Keratinocyte (primary cell): ENCODE measurements around the gene ADGRD1. TPM values are rescaled to one million over a fixed set of nuclear protein-coding genes. Genes with fewer than 3 reads are reported as not detected.

Experiments used
- DNase-seq: peaks from one replicate; pipeline ENCODE4 v3.0.0-alpha.2; 2011; ENCODE audit warnings: low read depth, missing footprints, low spot score
- FAIRE-seq: peaks from 2 replicates; lab custom pipeline; 2011; peaks lifted over from hg19 to GRCh38; lab: Jason Lieb, UNC
- H2AFZ ChIP-seq: 2 replicates; pipeline ENCODE4 v1.6.0; 2012; ENCODE audit warnings: low read length, control low read depth, inconsistent platforms; ENCODE audit not compliant: control insufficient read depth
- H3K27ac ChIP-seq: 2 replicates; pipeline ENCODE4 v1.5.1; 2011; ENCODE audit warnings: low read length; ENCODE audit not compliant: control insufficient read depth, insufficient read depth
- H3K27me3 ChIP-seq: 3 replicates; pipeline ENCODE4 v1.6.0; 2011; ENCODE audit warnings: low read length; ENCODE audit not compliant: control insufficient read depth, insufficient read depth; ENCODE audit errors: extremely low read depth
- H3K36me3 ChIP-seq, 2 experiments: 2 replicates in 1 of 2; 3 replicates in 1 of 2; pipeline ENCODE4 v1.5.1; 2011; ENCODE audit warnings: low read length in 2 of 2, mild to moderate bottlenecking in 1 of 2; ENCODE audit not compliant: control insufficient read depth in 2 of 2, insufficient read depth in 2 of 2; ENCODE audit errors: extremely low read depth in 1 of 2
- H3K4me1 ChIP-seq: 3 replicates; pipeline ENCODE4 v1.5.1; 2011; ENCODE audit warnings: low read length; ENCODE audit not compliant: control insufficient read depth, insufficient read depth; ENCODE audit errors: extremely low read depth
- H3K4me2 ChIP-seq: 3 replicates; pipeline ENCODE4 v1.6.0; 2011; ENCODE audit warnings: low read depth, low read length; ENCODE audit not compliant: control insufficient read depth, insufficient read depth; ENCODE audit errors: extremely low read depth
- H3K4me3 ChIP-seq, 3 experiments: fragments of 200-600 bp in 1 of 3; sonication (generic) in 1 of 3; 2 replicates in 2 of 3; 3 replicates in 1 of 3; pipeline ENCODE4 v1.5.1; 2011 to 2016; ENCODE audit warnings: low read length in 3 of 3, mild to moderate bottlenecking in 3 of 3, control low read depth in 2 of 3, inconsistent platforms in 1 of 3, low read depth in 1 of 3, mixed read lengths in 1 of 3, mixed run types in 1 of 3, moderate library complexity in 1 of 3; ENCODE audit not compliant: control insufficient read depth in 2 of 3, insufficient read depth in 2 of 3; ENCODE audit errors: extremely low read depth in 1 of 3
- H3K79me2 ChIP-seq: 2 replicates; pipeline ENCODE4 v1.6.0; 2012; ENCODE audit warnings: low read length; ENCODE audit not compliant: control insufficient read depth, insufficient read depth
- H3K9ac ChIP-seq: 3 replicates; pipeline ENCODE4 v1.6.0; 2011; ENCODE audit warnings: low read length; ENCODE audit not compliant: control insufficient read depth, insufficient read depth; ENCODE audit errors: extremely low read depth
- H3K9me1 ChIP-seq: 3 replicates; pipeline ENCODE4 v1.6.0; 2011; ENCODE audit warnings: low read length; ENCODE audit not compliant: control insufficient read depth, insufficient read depth; ENCODE audit errors: extremely low read depth
- H3K9me3 ChIP-seq: 2 replicates; pipeline ENCODE4 v1.5.1; 2012; ENCODE audit warnings: low read depth, low read length; ENCODE audit not compliant: control insufficient read depth
- H4K20me1 ChIP-seq: 3 replicates; pipeline ENCODE4 v1.6.0; 2011; ENCODE audit warnings: low read length; ENCODE audit not compliant: control insufficient read depth, insufficient read depth; ENCODE audit errors: extremely low read depth
- EZH2 ChIP-seq: IDR thresholded peaks from one replicate; pipeline ENCODE4 v1.6.1; 2012; ENCODE audit warnings: inconsistent platforms, mild to moderate bottlenecking, low read length, moderate library complexity
- dilution Hi-C: fragments of 300-500 bp; cut with MboI; formaldehyde crosslinking; loops from one replicate; pipeline ENCODE4 v1.7.0; 2020; ENCODE audit warnings: low sequenced_read_pairs; ENCODE audit not compliant: extremely low pct_ligation_motif_present
- polyA plus RNA-seq, 5 experiments: library from polyadenylated mRNA; depleted of rRNA in 3 of 5; stranded (reverse) in 3 of 5; stranded (forward) in 1 of 5; unstranded in 1 of 5; fragments of >200 nt; gene quantifications; 1 replicate in 1 of 5; 2 replicates in 3 of 5; 3 replicates in 1 of 5; pipeline versions ENCODE4 v1.2.1 to v1.2.3, GENCODE V29; 2011 to 2012; ENCODE audit warnings: missing spikeins in 2 of 5, low read depth in 1 of 5, low replicate concordance in 1 of 5
- TF ChIP-seq, protein P1 (sequence below), 3 experiments: IDR thresholded peaks in 1 of 3; conservative IDR thresholded peaks in 1 of 3; optimal IDR thresholded peaks in 1 of 3; 2 replicates in 2 of 3; 3 replicates in 1 of 3; pipeline versions ENCODE3 to v1.5.1; 2011; ENCODE audit warnings: low read length in 3 of 3, mild to moderate bottlenecking in 3 of 3, moderate library complexity in 2 of 3, control low read depth in 1 of 3, inconsistent platforms in 1 of 3; ENCODE audit not compliant: insufficient read depth in 2 of 3; ENCODE audit errors: extremely low read depth in 1 of 3

The ADGRD1 gene
- polyA plus RNA-seq, 1 donor (not counting 4 experiments of a cell fraction or from before 2014, with no cell fraction given) = not detected

- no peaks in the 10 kb centered on the region for H3K79me2 ChIP-seq
- H4K20me1 ChIP-seq = no peaks in the 10 kb centered on the region
- H3K9ac ChIP-seq = no peak overlapping the region
- TF ChIP-seq, protein P1, sequence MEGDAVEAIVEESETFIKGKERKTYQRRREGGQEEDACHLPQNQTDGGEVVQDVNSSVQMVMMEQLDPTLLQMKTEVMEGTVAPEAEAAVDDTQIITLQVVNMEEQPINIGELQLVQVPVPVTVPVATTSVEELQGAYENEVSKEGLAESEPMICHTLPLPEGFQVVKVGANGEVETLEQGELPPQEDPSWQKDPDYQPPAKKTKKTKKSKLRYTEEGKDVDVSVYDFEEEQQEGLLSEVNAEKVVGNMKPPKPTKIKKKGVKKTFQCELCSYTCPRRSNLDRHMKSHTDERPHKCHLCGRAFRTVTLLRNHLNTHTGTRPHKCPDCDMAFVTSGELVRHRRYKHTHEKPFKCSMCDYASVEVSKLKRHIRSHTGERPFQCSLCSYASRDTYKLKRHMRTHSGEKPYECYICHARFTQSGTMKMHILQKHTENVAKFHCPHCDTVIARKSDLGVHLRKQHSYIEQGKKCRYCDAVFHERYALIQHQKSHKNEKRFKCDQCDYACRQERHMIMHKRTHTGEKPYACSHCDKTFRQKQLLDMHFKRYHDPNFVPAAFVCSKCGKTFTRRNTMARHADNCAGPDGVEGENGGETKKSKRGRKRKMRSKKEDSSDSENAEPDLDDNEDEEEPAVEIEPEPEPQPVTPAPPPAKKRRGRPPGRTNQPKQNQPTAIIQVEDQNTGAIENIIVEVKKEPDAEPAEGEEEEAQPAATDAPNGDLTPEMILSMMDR (optimal IDR thresholded peaks at IDR 0.05 in 1 of 3, IDR thresholded peaks at IDR 0.05 in 1 of 3, conservative IDR thresholded peaks at IDR 0.05 in 1 of 3; ENCODE audit: extremely low read depth in 1 of 3, insufficient read depth in 2 of 3, low read length in 3 of 3) = no peak
- TF ChIP-seq EZH2 = no peak
- H3K4me2 ChIP-seq = no peak overlapping the region
- dilution Hi-C loops = no loop called here
- no peaks in the 10 kb centered on the region for H3K9me3 ChIP-seq
- DNase-seq (no peak), FAIRE-seq (no peak)
- no peaks in the 10 kb centered on the region for H3K27me3 ChIP-seq
- H3K4me3 ChIP-seq = no peak overlapping the region
- no peaks in the 10 kb centered on the region for H3K36me3 ChIP-seq
- no peaks in the 10 kb centered on the region for H3K9me1 ChIP-seq
- no peak overlapping the region for H2AFZ ChIP-seq
- H3K27ac ChIP-seq = no peak overlapping the region
- no peaks in the 10 kb centered on the region for H3K4me1 ChIP-seq
Observed at GRCh38 chr12:131142891-131143657, 189.4 kb downstream of the ADGRD1 start.

GRCh38 chr12:131146173-131146675, 192.5 kb downstream of the ADGRD1 start:
- no peak overlapping the region for H3K27ac ChIP-seq
- FAIRE-seq = no peak
- no peak for DNase-seq
- no peak overlapping the region for H3K4me3 ChIP-seq
- H3K79me2 ChIP-seq = no peaks in the 10 kb centered on the region
- no peak overlapping the region for H3K4me2 ChIP-seq
- H3K36me3 ChIP-seq = no peaks in the 10 kb centered on the region
- no peak overlapping the region for H2AFZ ChIP-seq
- H3K9me3 ChIP-seq = no peaks in the 10 kb centered on the region
- no peaks in the 10 kb centered on the region for H3K4me1 ChIP-seq
- no peaks in the 10 kb centered on the region for H3K9me1 ChIP-seq
- no peaks in the 10 kb centered on the region for H3K27me3 ChIP-seq
- H4K20me1 ChIP-seq = no peaks in the 10 kb centered on the region
- TF ChIP-seq, protein P1 (optimal IDR thresholded peaks at IDR 0.05 in 1 of 3, IDR thresholded peaks at IDR 0.05 in 1 of 3, conservative IDR thresholded peaks at IDR 0.05 in 1 of 3; ENCODE audit: extremely low read depth in 1 of 3, insufficient read depth in 2 of 3, low read length in 3 of 3) = no peak
- TF ChIP-seq EZH2 = no peak
- no peak overlapping the region for H3K9ac ChIP-seq
- dilution Hi-C loops = no loop called here
